H1 (cell line): ENCODE results near the gene MACROD2. TPM values are rescaled to one million over a fixed set of nuclear protein-coding genes. Genes with fewer than 3 reads are reported as not detected.

Experiments used
- CTCF ChIA-PET: fragments of 300-600 bp; sonication (Branson Sonifier 250); formaldehyde crosslinking; loops from one replicate; lab custom pipeline; 2021; ENCODE audit not compliant: partially characterized antibody; lab: Charles Lee
- POLR2A ChIA-PET: fragments of 300-600 bp; sonication (Branson Sonifier 250); formaldehyde crosslinking; loops from one replicate; lab custom pipeline; 2021; ENCODE audit warnings: inconsistent platforms; ENCODE audit not compliant: partially characterized antibody; lab: Charles Lee
- DNase-seq, 2 experiments: peaks; one replicate each; pipeline versions ENCODE4 v3.0.0 to v3.0.0-alpha.2; 2010 to 2022; ENCODE audit warnings: low spot score in 2 of 2, low read depth in 1 of 2, mixed read lengths in 1 of 2
- FAIRE-seq: peaks from 2 replicates; lab custom pipeline; 2011; peaks lifted over from hg19 to GRCh38; lab: Jason Lieb, UNC
- H2AFZ ChIP-seq: 2 replicates; pipeline ENCODE4 v1.8.1; 2012; ENCODE audit warnings: low read length, inconsistent platforms
- H2AK5ac ChIP-seq: 2 replicates; pipeline ENCODE4 v1.6.1; 2013; ENCODE audit warnings: low read depth, low read length
- H2BK120ac ChIP-seq: replicated peaks from 2 replicates; pipeline ENCODE3; 2013; ENCODE audit warnings: low read depth, low read length, inconsistent platforms
- H2BK12ac ChIP-seq: 2 replicates; pipeline ENCODE4 v1.6.1; 2013; ENCODE audit warnings: low read depth, low read length
- H2BK15ac ChIP-seq: 2 replicates; pipeline ENCODE4 v1.6.1; 2013; ENCODE audit warnings: low read length
- H2BK20ac ChIP-seq: 2 replicates; pipeline ENCODE4 v1.6.1; 2013; ENCODE audit warnings: low read length
- H2BK5ac ChIP-seq: 2 replicates; pipeline ENCODE4 v1.6.1; 2013; ENCODE audit warnings: low read depth, low read length
- H3K14ac ChIP-seq: 2 replicates; pipeline ENCODE4 v1.6.1; 2013; ENCODE audit warnings: inconsistent platforms; ENCODE audit not compliant: insufficient read length
- H3K18ac ChIP-seq: 2 replicates; pipeline ENCODE4 v1.6.1; 2013; ENCODE audit warnings: low read length; ENCODE audit errors: extremely low read depth
- H3K23ac ChIP-seq: 2 replicates; pipeline ENCODE4 v1.6.1; 2013; ENCODE audit warnings: inconsistent platforms; ENCODE audit not compliant: insufficient read length
- H3K23me2 ChIP-seq: 2 replicates; pipeline ENCODE4 v1.6.1; 2013; ENCODE audit warnings: low read depth, low read length
- H3K27ac ChIP-seq: 2 replicates; pipeline ENCODE4 v1.6.1; 2011; ENCODE audit warnings: low read depth, low read length, inconsistent platforms
- H3K27me3 ChIP-seq, 4 experiments: replicated peaks in 1 of 4; 1 replicate in 1 of 4; 2 replicates in 3 of 4; pipeline versions ENCODE4 v1.6.1 to v1.8.1; 2011 to 2013; ENCODE audit warnings: low read length in 3 of 4, mild to moderate bottlenecking in 3 of 4, inconsistent platforms in 2 of 4, mixed read lengths in 2 of 4, moderate library complexity in 1 of 4; ENCODE audit not compliant: control insufficient read depth in 3 of 4, insufficient read depth in 3 of 4; ENCODE audit errors: extremely low read depth in 1 of 4
- H3K36me3 ChIP-seq, 4 experiments: 2 replicates each; pipeline versions ENCODE4 v1.6.1 to v1.8.1; 2011 to 2013; ENCODE audit warnings: mild to moderate bottlenecking in 4 of 4, low read length in 3 of 4, moderate library complexity in 2 of 4, control low read depth in 1 of 4, inconsistent platforms in 1 of 4; ENCODE audit not compliant: insufficient read depth in 4 of 4, control insufficient read depth in 2 of 4
- H3K4ac ChIP-seq: replicated peaks from 2 replicates; pipeline ENCODE3; 2013; ENCODE audit warnings: low read length, low read depth, mixed read lengths, inconsistent platforms; ENCODE audit not compliant: insufficient read length
- H3K4me1 ChIP-seq, 4 experiments: replicated peaks in 1 of 4; 1 replicate in 1 of 4; 2 replicates in 3 of 4; pipeline versions ENCODE4 v1.6.1 to v1.8.1; 2011 to 2013; ENCODE audit warnings: low read length in 3 of 4, inconsistent platforms in 2 of 4, mixed read lengths in 1 of 4; ENCODE audit not compliant: insufficient read depth in 4 of 4, control insufficient read depth in 3 of 4
- H3K4me2 ChIP-seq, 2 experiments: 2 replicates each; pipeline versions ENCODE4 v1.6.1 to v1.8.1; 2011 to 2013; ENCODE audit warnings: low read depth in 2 of 2, low read length in 2 of 2, control low read depth in 1 of 2, inconsistent platforms in 1 of 2, mild to moderate bottlenecking in 1 of 2; ENCODE audit not compliant: insufficient read depth in 1 of 2
- H3K4me3 ChIP-seq, 4 experiments: fragments of 200-600, 300-600 bp in 1 of 4; sonication (generic), shearing (Covaris generic), sonication (Bioruptor Twin) in 1 of 4; 2 replicates each; pipeline versions ENCODE4 v1.5.1 to v1.8.1; 2011 to 2016; ENCODE audit warnings: low read length in 4 of 4, low read depth in 3 of 4, control low read depth in 2 of 4, inconsistent platforms in 2 of 4, mild to moderate bottlenecking in 2 of 4, mixed read lengths in 1 of 4, moderate library complexity in 1 of 4; ENCODE audit not compliant: insufficient read depth in 2 of 4; ENCODE audit errors: extremely low read depth in 1 of 4
- H3K56ac ChIP-seq: replicated peaks from 2 replicates; pipeline ENCODE3; 2013; ENCODE audit warnings: low read depth, mild to moderate bottlenecking, mixed read lengths, low read length, inconsistent platforms; ENCODE audit not compliant: insufficient read length
- H3K79me1 ChIP-seq: 2 replicates; pipeline ENCODE4 v1.6.1; 2013; ENCODE audit warnings: low read depth, low read length, control low read depth
- H3K79me2 ChIP-seq, 2 experiments: 2 replicates each; pipeline versions ENCODE4 v1.6.1 to v1.8.1; 2012 to 2013; ENCODE audit warnings: low read length in 2 of 2, mild to moderate bottlenecking in 2 of 2, inconsistent platforms in 1 of 2; ENCODE audit not compliant: insufficient read depth in 2 of 2, control insufficient read depth in 1 of 2
- H3K9ac ChIP-seq, 4 experiments: replicated peaks in 1 of 4; 1 replicate in 1 of 4; 2 replicates in 3 of 4; pipeline versions ENCODE4 v1.6.1 to v1.8.1; 2011 to 2013; ENCODE audit warnings: low read depth in 3 of 4, low read length in 3 of 4, control low read depth in 2 of 4, mild to moderate bottlenecking in 2 of 4, moderate library complexity in 2 of 4, inconsistent platforms in 1 of 4; ENCODE audit errors: extremely low read depth in 1 of 4
- H3K9me3 ChIP-seq, 2 experiments: 2 replicates each; pipeline versions ENCODE4 v1.6.1 to v1.8.1; 2012 to 2013; ENCODE audit warnings: mild to moderate bottlenecking in 2 of 2, moderate library complexity in 2 of 2, control low read depth in 1 of 2, inconsistent platforms in 1 of 2, low read depth in 1 of 2, low read length in 1 of 2, mixed read lengths in 1 of 2; ENCODE audit not compliant: insufficient read depth in 2 of 2
- H4K20me1 ChIP-seq, 2 experiments: replicated peaks in 1 of 2; 2 replicates each; pipeline versions ENCODE3 to v1.8.1; 2011 to 2013; ENCODE audit warnings: inconsistent platforms in 2 of 2, low read length in 2 of 2, mild to moderate bottlenecking in 1 of 2; ENCODE audit not compliant: insufficient read depth in 2 of 2, control insufficient read depth in 1 of 2
- H4K5ac ChIP-seq: 2 replicates; pipeline ENCODE4 v1.6.1; 2013; ENCODE audit warnings: low read length, low read depth, mixed read lengths, inconsistent platforms; ENCODE audit not compliant: insufficient read length
- H4K8ac ChIP-seq: 2 replicates; pipeline ENCODE4 v1.8.0; 2013; ENCODE audit warnings: mild to moderate bottlenecking, moderate library complexity, low read length, inconsistent platforms; ENCODE audit not compliant: insufficient read depth; ENCODE audit errors: extremely low read depth
- H4K91ac ChIP-seq: replicated peaks from 2 replicates; pipeline ENCODE3; 2013; ENCODE audit warnings: low read length, mixed read lengths, inconsistent platforms; ENCODE audit not compliant: insufficient read length
- BRCA1 ChIP-seq: IDR thresholded peaks from 2 replicates; pipeline ENCODE4 v1.6.1; 2012; ENCODE audit warnings: low read depth, low read length, improper control_type of control experiment
- CHD1 ChIP-seq: IDR thresholded peaks from 2 replicates; pipeline ENCODE4 v1.6.1; 2012; ENCODE audit warnings: low read depth, low read length, improper control_type of control experiment
- EGR1 ChIP-seq: IDR thresholded peaks from 2 replicates; pipeline ENCODE4 v1.6.1; 2011; ENCODE audit warnings: low read depth, low read length, borderline replicate concordance
- EZH2 ChIP-seq: fragments of 200-600 bp; sonication (generic); IDR thresholded peaks from 2 replicates; pipeline ENCODE4 v1.7.1; 2012; ENCODE audit warnings: low read depth, mild to moderate bottlenecking, moderate library complexity, low read length, inconsistent platforms; ENCODE audit not compliant: severe bottlenecking
- KDM1A ChIP-seq: fragments of 200-600, 300-600 bp; sonication (generic); IDR thresholded peaks from 2 replicates; pipeline ENCODE4 v1.7.1; 2016; ENCODE audit warnings: mild to moderate bottlenecking, low read length, borderline replicate concordance
- SAP30 ChIP-seq: fragments of 300-600 bp; sonication (generic); IDR thresholded peaks from 2 replicates; pipeline ENCODE4 v1.7.1; 2012; ENCODE audit warnings: low read length, moderate library complexity, mild to moderate bottlenecking, inconsistent platforms; ENCODE audit not compliant: insufficient read depth, insufficient replicate concordance
- TEAD4 ChIP-seq: IDR thresholded peaks from 2 replicates; pipeline ENCODE4 v1.6.1; 2012; ENCODE audit warnings: low read depth, low read length, inconsistent platforms, mixed read lengths
- ZNF274 ChIP-seq: IDR thresholded peaks from 2 replicates; pipeline ENCODE4 v1.7.0; 2012; ENCODE audit warnings: low read length, borderline replicate concordance; ENCODE audit errors: extremely low read depth
- WGBS, 2 experiments: shearing (Covaris generic) in 1 of 2; methylation state at CpG; one replicate each; pipeline versions ENCODE4 v1.1.6 to v1.1.7; 2013 to 2015; ENCODE audit warnings: low lambda C conversion rate in 2 of 2, mixed read lengths in 2 of 2, inconsistent platforms in 1 of 2, low coverage in 1 of 2, missing lambda C conversion rate in 1 of 2; ENCODE audit not compliant: insufficient replicate concordance in 2 of 2, insufficient coverage in 1 of 2, insufficient read length in 1 of 2; ENCODE audit errors: extremely low coverage in 1 of 2, missing lambda C conversion rate in 1 of 2; 5-methylcytosine and 5-hydroxymethylcytosine counted together
- polyA plus RNA-seq, 7 experiments: library from polyadenylated mRNA; depleted of rRNA in 3 of 7; stranded (reverse) in 5 of 7; unstranded in 2 of 7; fragments of >200 nt in 5 of 7; fragments of 200-250 nt in 2 of 7; gene quantifications; 1 replicate in 5 of 7; 2 replicates in 1 of 7; 4 replicates in 1 of 7; pipeline versions ENCODE4 v1.2.1 to v1.2.3, GENCODE V29; 2011 to 2013; ENCODE audit warnings: missing spikeins in 2 of 7, mixed read lengths in 2 of 7
- total RNA-seq: library from RNA; stranded (reverse); fragmentation: NEBNext Ultra II Directional; extraction: Animal tissue kit (Norgen Biotek cat#: 25700); gene quantifications from 2 replicates; pipeline ENCODE4 v1.2.1, GENCODE V29; 2021
- TF ChIP-seq, protein P1 (sequence below): IDR thresholded peaks from 2 replicates; pipeline ENCODE4 v1.6.1; 2012; ENCODE audit warnings: inconsistent platforms
- TF ChIP-seq, protein P2 (sequence below), 3 experiments: IDR thresholded peaks; 1 replicate in 2 of 3; 2 replicates in 1 of 3; pipeline versions ENCODE4 v1.5.1 to v1.6.1; 2011; ENCODE audit warnings: low read length in 3 of 3, mild to moderate bottlenecking in 3 of 3, inconsistent platforms in 2 of 3, low read depth in 1 of 3, moderate library complexity in 1 of 3; ENCODE audit not compliant: insufficient read depth in 1 of 3; ENCODE audit errors: control extremely low read depth in 1 of 3

MACROD2 gene
- total and polyA plus RNA-seq, 2 of the 8 experiments (the other 6 are each of a cell fraction or from before 2014, with no cell fraction given), result 0.70 to 3.9 TPM

DNA sequence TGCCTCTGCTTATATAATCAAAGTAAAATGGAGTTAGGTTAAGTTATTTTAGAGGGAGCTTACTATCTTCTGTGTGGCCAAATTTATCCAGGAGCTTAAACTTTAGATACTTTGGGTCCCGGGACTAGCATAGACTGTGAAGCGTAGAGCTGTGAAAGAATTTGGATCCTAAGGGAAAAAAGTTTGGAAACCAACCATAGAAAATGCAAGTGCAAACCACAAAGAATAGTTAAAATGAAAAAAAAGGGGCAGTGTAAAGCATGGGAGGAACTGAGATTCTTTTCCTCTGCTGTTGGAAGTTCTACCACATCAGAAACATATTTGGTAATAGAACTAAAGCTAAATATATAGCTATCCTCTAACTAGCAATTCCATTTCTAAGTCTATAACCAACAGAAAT is 574.3 kb downstream of the MACROD2 start:
- FAIRE-seq (no peak), DNase-seq (no peak)
- no peaks in the 10 kb centered on the region for H3K27me3 ChIP-seq
- no peak overlapping the region for H2BK15ac ChIP-seq
- no peak overlapping the region for H2BK5ac ChIP-seq
- no peak overlapping the region for H2BK12ac ChIP-seq
- H3K23me2 ChIP-seq, result no peaks in the 10 kb centered on the region
- H4K91ac ChIP-seq, result no peak overlapping the region
- H3K27ac ChIP-seq, result no peak overlapping the region
- no peak overlapping the region for H2AK5ac ChIP-seq
- H4K5ac ChIP-seq, result no peak overlapping the region
- no peak overlapping the region for H4K8ac ChIP-seq
- H2BK120ac ChIP-seq, result no peak overlapping the region
- H4K20me1 ChIP-seq, result no peaks in the 10 kb centered on the region
- H3K4me1 ChIP-seq, result peaks cover 0 to 3% (median 0%) of the 10 kb centered on the region in 4 experiments; a peak in 2 of 7 replicates
- no peak overlapping the region for H3K23ac ChIP-seq
- no peaks in the 10 kb centered on the region for H3K79me1 ChIP-seq
- H3K36me3 ChIP-seq, result no peaks in the 10 kb centered on the region
- ChIA-PET CTCF (interaction anchor here (0.6 to 1.4 kb wide), 3 partner anchors 232 to 699 kb away, joined by 3 to 5 read pairs (median 3); partner anchors contain the start of gene FLRT3), POLR2A (no interaction called here)
- no peak overlapping the region for H3K14ac ChIP-seq
- H3K79me2 ChIP-seq, result no peaks in the 10 kb centered on the region
- WGBS, 2 experiments, result 81% methylated on average over 2 of the region's 2 CpGs; no CpG with 5 or more reads in 1 of the 2 experiments
- no peak overlapping the region for H3K4me3 ChIP-seq
- no peak overlapping the region for H3K18ac ChIP-seq
- peaks cover 0 to 2% of the 10 kb centered on the region in 2 experiments; a peak in 1 of 4 replicates for H3K9me3 ChIP-seq
- H3K56ac ChIP-seq, result no peak overlapping the region
- no peak overlapping the region for H3K4ac ChIP-seq
- H3K4me2 ChIP-seq, result no peak overlapping the region
- H2BK20ac ChIP-seq, result no peak overlapping the region
- no peak overlapping the region for H2AFZ ChIP-seq
- no peak overlapping the region for H3K9ac ChIP-seq
- TF ChIP-seq, protein P1, sequence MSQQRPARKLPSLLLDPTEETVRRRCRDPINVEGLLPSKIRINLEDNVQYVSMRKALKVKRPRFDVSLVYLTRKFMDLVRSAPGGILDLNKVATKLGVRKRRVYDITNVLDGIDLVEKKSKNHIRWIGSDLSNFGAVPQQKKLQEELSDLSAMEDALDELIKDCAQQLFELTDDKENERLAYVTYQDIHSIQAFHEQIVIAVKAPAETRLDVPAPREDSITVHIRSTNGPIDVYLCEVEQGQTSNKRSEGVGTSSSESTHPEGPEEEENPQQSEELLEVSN, result no peak
- TF ChIP-seq, protein P2, sequence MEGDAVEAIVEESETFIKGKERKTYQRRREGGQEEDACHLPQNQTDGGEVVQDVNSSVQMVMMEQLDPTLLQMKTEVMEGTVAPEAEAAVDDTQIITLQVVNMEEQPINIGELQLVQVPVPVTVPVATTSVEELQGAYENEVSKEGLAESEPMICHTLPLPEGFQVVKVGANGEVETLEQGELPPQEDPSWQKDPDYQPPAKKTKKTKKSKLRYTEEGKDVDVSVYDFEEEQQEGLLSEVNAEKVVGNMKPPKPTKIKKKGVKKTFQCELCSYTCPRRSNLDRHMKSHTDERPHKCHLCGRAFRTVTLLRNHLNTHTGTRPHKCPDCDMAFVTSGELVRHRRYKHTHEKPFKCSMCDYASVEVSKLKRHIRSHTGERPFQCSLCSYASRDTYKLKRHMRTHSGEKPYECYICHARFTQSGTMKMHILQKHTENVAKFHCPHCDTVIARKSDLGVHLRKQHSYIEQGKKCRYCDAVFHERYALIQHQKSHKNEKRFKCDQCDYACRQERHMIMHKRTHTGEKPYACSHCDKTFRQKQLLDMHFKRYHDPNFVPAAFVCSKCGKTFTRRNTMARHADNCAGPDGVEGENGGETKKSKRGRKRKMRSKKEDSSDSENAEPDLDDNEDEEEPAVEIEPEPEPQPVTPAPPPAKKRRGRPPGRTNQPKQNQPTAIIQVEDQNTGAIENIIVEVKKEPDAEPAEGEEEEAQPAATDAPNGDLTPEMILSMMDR (IDR thresholded peaks at IDR 0.05; ENCODE audit: control extremely low read depth in 1 of 3, insufficient read depth in 1 of 3, low read depth in 1 of 3, low read length in 3 of 3), result no peak
- TF ChIP-seq ZNF274 (no peak), BRCA1 (no peak), SAP30 (no peak), EGR1 (no peak), EZH2 (no peak), KDM1A (no peak), TEAD4 (no peak), CHD1 (no peak)
